Activated naive CD8-positive, alpha-beta T cell treated with anti-CD3 and anti-CD28 coated beads, Interleukin-2, amount 50 U/mL, for 24 hours (primary cell): ENCODE results near the gene NUMA1.
A peak's percentile ranks its signal among the peaks of the same experiment; 100 is the strongest.

Experiments
- ATAC-seq: fragments of 150-1000 bp; cut with Tn5 transposase; one replicate; pipeline ENCODE4 v1.10.0; 2021
- DNase-seq: peaks from one replicate; pipeline ENCODE4 v3.0.0; 2021
- H3K27ac Mint-ChIP-seq: one replicate; pipeline ENCODE4 v1.8.0; 2021; ENCODE audit warnings: mild to moderate bottlenecking, mixed read lengths
- H3K27me3 Mint-ChIP-seq: one replicate; pipeline ENCODE4 v1.8.0; 2021; ENCODE audit warnings: mixed read lengths
- H3K36me3 Mint-ChIP-seq: one replicate; pipeline ENCODE4 v1.8.0; 2021; ENCODE audit warnings: low read depth, mixed read lengths
- H3K4me1 Mint-ChIP-seq: one replicate; pipeline ENCODE4 v1.8.0; 2021; ENCODE audit warnings: mixed read lengths
- H3K4me3 Mint-ChIP-seq: one replicate; pipeline ENCODE4 v1.8.0; 2021; ENCODE audit warnings: mild to moderate bottlenecking, moderate library complexity, mixed read lengths
- H3K9me3 Mint-ChIP-seq: one replicate; pipeline ENCODE4 v1.8.0; 2021; ENCODE audit warnings: mixed read lengths

NUMA1 gene

GRCh38 chr11:71999362-71999761 is 81.0 kb downstream of the NUMA1 start:
- Mint-ChIP-seq H3K27me3 (no peaks in the 10 kb centered on the region), H3K4me1 (peaks cover 20% of the 10 kb centered on the region)

GRCh38 chr11:71998649-71999310 is 81.6 kb downstream of the NUMA1 start, which contains the start of gene IL18BP:
Gene IL18BP, plus strand, starts transcription at chr11:71998909. Its CDS starts 1,076 bp downstream, at chr11:71999985.
- H3K4me3 Mint-ChIP-seq: peak within 1 kb of the TSS; percentile 41
- DNase-seq (no peak), ATAC-seq (no peak)
- H3K36me3 Mint-ChIP-seq: peaks cover 19% of the 10 kb centered on the region
- H3K27ac Mint-ChIP-seq: peak within 1 kb of the TSS; percentile 81
- H3K9me3 Mint-ChIP-seq: no peaks in the 10 kb centered on the region
- peaks cover 20% of the 10 kb centered on the region for H3K4me1 Mint-ChIP-seq
- H3K27me3 Mint-ChIP-seq: no peaks in the 10 kb centered on the region

More at GRCh38 chr11:71999362-71999761, 81.0 kb downstream of the NUMA1 start:
- peak overlapping the region; percentile 41 for H3K4me3 Mint-ChIP-seq
- DNase-seq (no peak), ATAC-seq (no peak)
- H3K9me3 Mint-ChIP-seq: no peaks in the 10 kb centered on the region
- peaks cover 19% of the 10 kb centered on the region for H3K36me3 Mint-ChIP-seq
- peak overlapping the region; percentile 81 for H3K27ac Mint-ChIP-seq

GRCh38 chr11:71998061-71998460 is 82.3 kb downstream of the NUMA1 start:
- no peak for DNase-seq
- Mint-ChIP-seq H3K4me3 (no peak overlapping the region), H3K9me3 (no peaks in the 10 kb centered on the region), H3K27me3 (no peaks in the 10 kb centered on the region), H3K4me1 (peaks cover 25% of the 10 kb centered on the region), H3K27ac (peak overlapping the region; percentile 81), H3K36me3 (peaks cover 13% of the 10 kb centered on the region)
- ATAC-seq: no peak

- no peak for DNase-seq
- ATAC-seq: no peak
- Mint-ChIP-seq H3K27ac (no peak overlapping the region), H3K36me3 (peaks cover 11% of the 10 kb centered on the region), H3K9me3 (no peaks in the 10 kb centered on the region), H3K4me1 (peaks cover 28% of the 10 kb centered on the region), H3K4me3 (no peak overlapping the region), H3K27me3 (no peaks in the 10 kb centered on the region)
These were observed 82.7 kb downstream of the NUMA1 start for GRCh38 chr11:71997594-71997993.

- Mint-ChIP-seq H3K27ac (no peak overlapping the region), H3K9me3 (no peaks in the 10 kb centered on the region), H3K4me1 (peaks cover 33% of the 10 kb centered on the region), H3K27me3 (no peaks in the 10 kb centered on the region), H3K4me3 (no peak overlapping the region), H3K36me3 (peaks cover 8% of the 10 kb centered on the region)
- ATAC-seq (no peak), DNase-seq (no peak)
These were observed 83.4 kb downstream of the NUMA1 start for GRCh38 chr11:71996946-71997345.

GRCh38 chr11:71996517-71996916 is 83.8 kb downstream of the NUMA1 start:
- H3K4me3 Mint-ChIP-seq: no peak overlapping the region
- H3K36me3 Mint-ChIP-seq: peaks cover 5% of the 10 kb centered on the region

GRCh38 chr11:71995726-71996291 is 84.5 kb downstream of the NUMA1 start:
- Mint-ChIP-seq H3K36me3 (peaks cover 5% of the 10 kb centered on the region), H3K9me3 (no peaks in the 10 kb centered on the region), H3K4me3 (no peak overlapping the region), H3K4me1 (peaks cover 35% of the 10 kb centered on the region), H3K27ac (no peak overlapping the region), H3K27me3 (no peaks in the 10 kb centered on the region)
- DNase-seq (no peak), ATAC-seq (no peak)

More at GRCh38 chr11:71996517-71996916, 83.8 kb downstream of the NUMA1 start:
- DNase-seq (no peak), ATAC-seq (no peak)
- Mint-ChIP-seq H3K27ac (no peak overlapping the region), H3K27me3 (no peaks in the 10 kb centered on the region), H3K9me3 (no peaks in the 10 kb centered on the region), H3K4me1 (peaks cover 33% of the 10 kb centered on the region)

- Mint-ChIP-seq H3K9me3 (no peaks in the 10 kb centered on the region), H3K27ac (no peak overlapping the region), H3K4me1 (peaks cover 34% of the 10 kb centered on the region), H3K36me3 (peaks cover 7% of the 10 kb centered on the region), H3K4me3 (no peak overlapping the region), H3K27me3 (no peaks in the 10 kb centered on the region)
- DNase-seq: no peak
- no peak for ATAC-seq
These were observed 85.6 kb downstream of the NUMA1 start for GRCh38 chr11:71994786-71995185.

- Mint-ChIP-seq H3K9me3 (no peaks in the 10 kb centered on the region), H3K4me3 (no peak overlapping the region), H3K36me3 (peaks cover 5% of the 10 kb centered on the region), H3K27ac (no peak overlapping the region), H3K4me1 (peaks cover 15% of the 10 kb centered on the region), H3K27me3 (no peaks in the 10 kb centered on the region)
- no peak for DNase-seq
- no peak for ATAC-seq
These were observed 88.1 kb downstream of the NUMA1 start for GRCh38 chr11:71992136-71992730.

GRCh38 chr11:71991494-71991893 is 88.8 kb downstream of the NUMA1 start:
- Mint-ChIP-seq H3K4me3 (no peak overlapping the region), H3K27ac (no peak overlapping the region), H3K27me3 (no peaks in the 10 kb centered on the region), H3K4me1 (peaks cover 15% of the 10 kb centered on the region), H3K36me3 (peaks cover 5% of the 10 kb centered on the region), H3K9me3 (no peaks in the 10 kb centered on the region)
- ATAC-seq: no peak
- DNase-seq: no peak

GRCh38 chr11:71990701-71991100 is 89.6 kb downstream of the NUMA1 start:
- H3K4me3 Mint-ChIP-seq: no peak overlapping the region

GRCh38 chr11:71988050-71988449 is 92.3 kb downstream of the NUMA1 start:
- H3K27ac Mint-ChIP-seq: no peak overlapping the region
- H3K27me3 Mint-ChIP-seq: no peaks in the 10 kb centered on the region
- peaks cover 15% of the 10 kb centered on the region for H3K36me3 Mint-ChIP-seq
- H3K4me3 Mint-ChIP-seq: no peak overlapping the region
- peaks cover 12% of the 10 kb centered on the region for H3K4me1 Mint-ChIP-seq
- DNase-seq: no peak
- H3K9me3 Mint-ChIP-seq: no peaks in the 10 kb centered on the region
- no peak for ATAC-seq

More at GRCh38 chr11:71990701-71991100, 89.6 kb downstream of the NUMA1 start:
- Mint-ChIP-seq H3K27me3 (no peaks in the 10 kb centered on the region), H3K9me3 (no peaks in the 10 kb centered on the region), H3K36me3 (peaks cover 9% of the 10 kb centered on the region), H3K27ac (no peak overlapping the region), H3K4me1 (peaks cover 17% of the 10 kb centered on the region)
- no peak for DNase-seq
- ATAC-seq: no peak

- DNase-seq (no peak), ATAC-seq (no peak)
- Mint-ChIP-seq H3K27ac (no peak overlapping the region), H3K36me3 (peaks cover 14% of the 10 kb centered on the region), H3K4me3 (no peak overlapping the region), H3K9me3 (no peaks in the 10 kb centered on the region), H3K4me1 (peaks cover 8% of the 10 kb centered on the region), H3K27me3 (no peaks in the 10 kb centered on the region)
These were observed 92.8 kb downstream of the NUMA1 start for GRCh38 chr11:71987521-71987920.

- ATAC-seq (no peak), DNase-seq (no peak)
- Mint-ChIP-seq H3K4me3 (no peak overlapping the region), H3K4me1 (peaks cover 2% of the 10 kb centered on the region), H3K27ac (no peak overlapping the region), H3K27me3 (no peaks in the 10 kb centered on the region), H3K9me3 (no peaks in the 10 kb centered on the region), H3K36me3 (peaks cover 14% of the 10 kb centered on the region)
These were observed 94.2 kb downstream of the NUMA1 start for GRCh38 chr11:71986131-71986530.

- Mint-ChIP-seq H3K27me3 (no peaks in the 10 kb centered on the region), H3K27ac (no peak overlapping the region), H3K4me1 (peaks cover 3% of the 10 kb centered on the region), H3K9me3 (no peaks in the 10 kb centered on the region), H3K4me3 (no peak overlapping the region), H3K36me3 (peaks cover 9% of the 10 kb centered on the region)
- no peak for DNase-seq
- no peak for ATAC-seq
These were observed 100.7 kb downstream of the NUMA1 start for GRCh38 chr11:71979602-71980001.
